Muscle layer of duodenum (tissue), 2 donors: ENCODE data around the gene TNFSF9.

Source experiments
- H3K27ac ChIP-seq: one replicate; pipeline ENCODE4 v1.7.0; 2013; ENCODE audit warnings: mild to moderate bottlenecking, low read length
- H3K27me3 ChIP-seq: one replicate; pipeline ENCODE4 v1.7.0; 2013; ENCODE audit warnings: low read depth, mild to moderate bottlenecking, control low read depth, low read length
- H3K36me3 ChIP-seq, 2 donors: one replicate each; pipeline ENCODE4 v1.7.0; 2013; ENCODE audit warnings: low read length in 2 of 2, control low read depth in 1 of 2, mild to moderate bottlenecking in 1 of 2; ENCODE audit not compliant: insufficient read depth in 2 of 2, control insufficient read depth in 1 of 2
- H3K4me1 ChIP-seq, 2 donors: one replicate each; pipeline ENCODE4 v1.7.0; 2013; ENCODE audit warnings: low read length in 2 of 2, mild to moderate bottlenecking in 2 of 2, control low read depth in 1 of 2, moderate library complexity in 1 of 2; ENCODE audit not compliant: insufficient read depth in 2 of 2, control insufficient read depth in 1 of 2
- H3K4me3 ChIP-seq, 2 donors: one replicate each; pipeline ENCODE4 v1.7.0; 2013; ENCODE audit warnings: low read length in 2 of 2, low read depth in 1 of 2, mild to moderate bottlenecking in 1 of 2
- H3K9me3 ChIP-seq, 2 donors: one replicate each; pipeline ENCODE4 v1.7.0; 2013; ENCODE audit warnings: low read length in 2 of 2, control low read depth in 1 of 2, mild to moderate bottlenecking in 1 of 2; ENCODE audit not compliant: control insufficient read depth in 1 of 2
- donor health status: healthy.

Gene TNFSF9

GRCh38 chr19:6568010-6568526 lies 37.2 kb downstream of the TNFSF9 start:
- Histone ChIP-seq H3K27ac (no peak overlapping the region), H3K4me1 (no peaks in the 10 kb centered on the region), H3K4me3 (no peak overlapping the region), H3K27me3 (no peaks in the 10 kb centered on the region), H3K36me3 (no peaks in the 10 kb centered on the region), H3K9me3 (peaks cover 0 to 15% of the 10 kb centered on the region in 2 donors)

GRCh38 chr19:6568816-6569215 lies 38.0 kb downstream of the TNFSF9 start:
- no peaks in the 10 kb centered on the region for H3K27me3 ChIP-seq
- H3K4me1 ChIP-seq, result no peaks in the 10 kb centered on the region
- H3K4me3 ChIP-seq, result no peak overlapping the region
- H3K9me3 ChIP-seq, result peaks cover 0 to 12% of the 10 kb centered on the region in 2 donors
- no peak overlapping the region for H3K27ac ChIP-seq
- H3K36me3 ChIP-seq, result no peaks in the 10 kb centered on the region

- H3K4me1 ChIP-seq, result no peaks in the 10 kb centered on the region
- no peak overlapping the region for H3K4me3 ChIP-seq
- H3K36me3 ChIP-seq, result no peaks in the 10 kb centered on the region
- H3K9me3 ChIP-seq, result peaks cover 0 to 3% of the 10 kb centered on the region in 2 donors
- no peak overlapping the region for H3K27ac ChIP-seq
- H3K27me3 ChIP-seq, result no peaks in the 10 kb centered on the region
These were observed 39.9 kb downstream of the TNFSF9 start for GRCh38 chr19:6570764-6571163.

GRCh38 chr19:6571167-6571566 lies 40.3 kb downstream of the TNFSF9 start:
- Histone ChIP-seq H3K27me3 (no peaks in the 10 kb centered on the region), H3K4me3 (no peak overlapping the region), H3K27ac (no peak overlapping the region), H3K36me3 (no peaks in the 10 kb centered on the region), H3K9me3 (peaks cover 0 to 3% of the 10 kb centered on the region in 2 donors), H3K4me1 (no peaks in the 10 kb centered on the region)

GRCh38 chr19:6572217-6572616 lies 41.4 kb downstream of the TNFSF9 start:
- H3K9me3 ChIP-seq, result peaks cover 0 to 3% of the 10 kb centered on the region in 2 donors
- no peak overlapping the region for H3K27ac ChIP-seq
- H3K27me3 ChIP-seq, result no peaks in the 10 kb centered on the region
- no peaks in the 10 kb centered on the region for H3K4me1 ChIP-seq
- no peaks in the 10 kb centered on the region for H3K36me3 ChIP-seq
- no peak overlapping the region for H3K4me3 ChIP-seq

- no peaks in the 10 kb centered on the region for H3K4me1 ChIP-seq
- H3K27ac ChIP-seq, result no peak overlapping the region
- no peaks in the 10 kb centered on the region for H3K27me3 ChIP-seq
- H3K4me3 ChIP-seq, result no peak overlapping the region
- peaks cover 0 to 3% of the 10 kb centered on the region in 2 donors for H3K9me3 ChIP-seq
- H3K36me3 ChIP-seq, result no peaks in the 10 kb centered on the region
These were observed 42.5 kb downstream of the TNFSF9 start for GRCh38 chr19:6573350-6573749.

GRCh38 chr19:6576869-6577475 lies 46.1 kb downstream of the TNFSF9 start:
- H3K27ac ChIP-seq, result no peak overlapping the region
- H3K9me3 ChIP-seq, result peaks cover 0 to 3% of the 10 kb centered on the region in 2 donors
- H3K27me3 ChIP-seq, result no peaks in the 10 kb centered on the region
- H3K4me3 ChIP-seq, result no peak overlapping the region
- H3K4me1 ChIP-seq, result no peaks in the 10 kb centered on the region
- no peaks in the 10 kb centered on the region for H3K36me3 ChIP-seq

GRCh38 chr19:6577476-6578125 lies 46.8 kb downstream of the TNFSF9 start:
- H3K27me3 ChIP-seq, result no peaks in the 10 kb centered on the region
- H3K9me3 ChIP-seq, result no peaks in the 10 kb centered on the region
- H3K4me3 ChIP-seq, result no peak overlapping the region
- no peaks in the 10 kb centered on the region for H3K36me3 ChIP-seq
- H3K27ac ChIP-seq, result no peak overlapping the region
- H3K4me1 ChIP-seq, result no peaks in the 10 kb centered on the region

- Histone ChIP-seq H3K27ac (no peak overlapping the region), H3K9me3 (no peaks in the 10 kb centered on the region), H3K4me1 (no peaks in the 10 kb centered on the region)
These were observed 48.8 kb downstream of the TNFSF9 start for GRCh38 chr19:6579450-6580178.

GRCh38 chr19:6580313-6580712 lies 49.5 kb downstream of the TNFSF9 start:
- H3K4me3 ChIP-seq, result no peak overlapping the region
- H3K9me3 ChIP-seq, result no peaks in the 10 kb centered on the region
- no peak overlapping the region for H3K27ac ChIP-seq
- H3K27me3 ChIP-seq, result no peaks in the 10 kb centered on the region
- no peaks in the 10 kb centered on the region for H3K4me1 ChIP-seq
- no peaks in the 10 kb centered on the region for H3K36me3 ChIP-seq

More at GRCh38 chr19:6579450-6580178, 48.8 kb downstream of the TNFSF9 start:
- no peaks in the 10 kb centered on the region for H3K36me3 ChIP-seq
- H3K4me3 ChIP-seq, result no peak overlapping the region
- no peaks in the 10 kb centered on the region for H3K27me3 ChIP-seq
